Left renal pelvis (tissue), 4 donors: ENCODE results near the gene RGS4. TPM values are rescaled to one million over a fixed set of nuclear protein-coding genes. Genes with fewer than 3 reads are reported as not detected.
A peak's percentile ranks its signal among the peaks of the same experiment; 100 is the strongest.

ENCODE experiments used
- DNase-seq, 4 donors: peaks; one replicate each; pipeline ENCODE4 v3.0.0-alpha.2; 2013; ENCODE audit warnings: low read depth in 4 of 4, low spot score in 3 of 4
- polyA plus RNA-seq, 4 donors: library from polyadenylated mRNA; unstranded; fragments of 120-200 nt; gene quantifications; one replicate each; pipeline ENCODE4 v1.2.1, GENCODE V29; 2013; ENCODE audit not compliant: insufficient read length in 4 of 4

Gene RGS4
- 10 to 100 TPM in 3 of 4 donors, 1 to 10 TPM in 1; 6.0 to 19.3 (median 13.9) TPM for polyA plus RNA-seq

- peak in 1 of 4 donors; percentile 67 for DNase-seq
Observed at GRCh38 chr1:163069142-163069541, at the start of gene RGS4. RGS4 (plus strand) TSS chr1:163069361; CDS start chr1:163069485, 124 bp downstream.

- no peak for DNase-seq
Observed at GRCh38 chr1:163022129-163022528, 47.0 kb upstream of the RGS4 start.

GRCh38 chr1:163027610-163028009 is 41.6 kb upstream of the RGS4 start:
- DNase-seq = no peak

DNA sequence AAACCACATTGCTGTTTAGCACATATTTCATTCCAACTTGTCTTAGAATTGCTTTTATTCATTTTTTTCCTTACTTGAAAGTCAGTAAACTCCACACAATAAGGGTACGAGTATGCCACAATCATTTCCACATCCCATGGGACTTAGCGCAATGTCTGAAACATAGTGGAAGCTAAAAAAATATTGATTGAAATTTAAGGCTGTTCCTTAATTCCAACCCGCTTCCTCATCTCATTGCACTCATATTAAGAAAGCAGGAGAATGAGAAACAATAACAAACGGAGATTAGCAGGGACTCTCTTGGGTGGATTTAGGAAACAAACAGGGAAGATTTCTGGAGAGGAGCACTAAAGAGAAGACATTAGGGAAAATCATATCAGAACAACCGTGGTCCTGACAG is 39.3 kb upstream of the RGS4 start:
- no peak for DNase-seq

- DNase-seq = no peak
Observed at GRCh38 chr1:163035446-163036249, 33.5 kb upstream of the RGS4 start.

DNA sequence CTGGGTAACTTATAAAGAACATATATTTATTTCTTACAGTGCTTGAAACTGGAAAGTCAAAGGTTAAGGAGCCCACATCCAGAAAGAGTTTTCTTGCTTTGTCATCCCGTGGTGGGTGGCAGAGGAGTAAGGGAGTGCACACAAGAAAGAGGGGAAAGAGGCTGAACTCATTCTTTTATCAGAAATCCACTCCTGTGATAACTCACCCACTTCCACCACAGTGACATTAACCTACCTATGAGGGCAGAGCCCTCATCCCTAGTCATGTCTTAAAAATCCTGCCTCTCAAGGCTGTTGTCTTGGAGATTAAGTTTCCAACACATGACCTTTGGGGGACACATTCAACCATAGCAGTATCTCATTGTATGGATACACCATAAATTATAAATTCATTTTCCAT is 32.5 kb upstream of the RGS4 start:
- DNase-seq = no peak

DNA sequence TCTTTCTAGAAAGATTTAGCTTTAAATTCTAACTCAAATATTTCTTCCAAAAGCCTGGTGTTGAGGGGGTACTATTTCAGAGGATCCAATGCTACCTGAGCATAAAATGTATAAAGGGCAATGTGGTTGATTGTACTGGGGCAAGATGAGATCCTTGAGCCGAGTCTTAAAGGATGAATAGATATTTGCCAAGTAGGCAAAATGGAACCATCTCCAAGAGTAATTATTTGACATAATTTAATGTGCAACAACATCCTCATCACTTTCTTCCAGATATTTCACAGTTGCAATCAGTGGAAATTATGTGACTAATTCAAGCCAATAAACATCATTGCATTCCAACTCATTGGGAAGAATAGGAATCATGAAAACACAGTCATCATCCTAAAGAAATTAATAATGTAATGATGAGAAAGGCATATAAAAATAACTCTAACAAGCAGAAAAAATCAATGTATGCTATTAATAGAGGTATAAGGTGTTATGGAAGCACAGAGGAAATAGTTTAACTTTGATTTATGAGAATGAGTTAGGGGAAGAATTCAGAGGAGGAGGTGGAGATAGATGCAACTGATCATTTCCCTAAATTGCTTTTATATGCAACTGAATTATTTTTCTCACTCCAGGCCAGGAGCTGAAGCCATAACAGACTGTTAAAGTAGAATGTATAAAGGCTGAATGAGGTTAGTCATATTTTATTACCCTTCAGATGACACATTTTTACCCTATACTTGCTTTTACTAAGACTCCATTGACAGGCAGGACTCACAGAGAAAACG is 30.0 kb upstream of the RGS4 start:
- no peak for DNase-seq

DNA sequence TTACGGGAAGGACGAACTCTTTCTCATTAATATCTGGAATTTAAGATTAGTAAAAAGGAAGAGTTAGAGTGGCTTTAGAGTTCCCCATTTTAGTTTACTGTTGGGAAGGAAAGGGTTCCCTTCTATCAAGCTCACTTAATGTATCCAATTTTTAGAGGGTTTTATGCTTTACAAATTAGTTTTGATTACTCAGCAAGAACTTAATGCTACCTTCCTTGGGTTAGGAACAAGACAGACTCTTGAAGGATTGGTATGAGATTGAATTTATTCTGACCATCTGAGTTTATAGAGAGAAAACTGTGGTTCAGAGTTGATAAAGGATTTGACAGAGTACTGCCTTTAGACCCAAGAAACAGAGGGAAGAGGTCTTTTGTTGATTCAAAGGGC is 29.5 kb upstream of the RGS4 start:
- DNase-seq = no peak

DNA sequence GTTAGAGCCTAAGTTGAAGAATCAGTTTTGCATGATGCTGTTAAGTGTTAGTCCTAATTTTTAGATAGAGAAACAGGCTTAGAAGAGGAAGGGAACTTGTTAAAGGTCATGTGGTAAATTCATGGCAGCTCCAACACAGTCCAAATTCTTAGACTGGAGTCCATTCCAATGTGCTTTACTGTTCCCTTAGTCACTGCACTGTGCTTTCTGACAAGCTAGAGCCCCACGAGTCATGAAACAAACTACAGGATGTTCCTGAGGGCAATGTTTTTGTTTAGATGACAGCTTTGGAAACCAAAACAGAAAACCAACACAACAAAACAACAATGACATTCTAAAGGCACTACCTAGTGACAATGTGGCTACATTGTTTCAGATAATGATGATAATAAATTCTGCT is 23.1 kb upstream of the RGS4 start:
- no peak for DNase-seq

- DNase-seq = no peak
Observed at GRCh38 chr1:163047951-163048659, 21.1 kb upstream of the RGS4 start.

- no peak for DNase-seq
Observed at GRCh38 chr1:163048869-163049268, 20.3 kb upstream of the RGS4 start.

GRCh38 chr1:163049296-163049695 is 19.9 kb upstream of the RGS4 start:
- DNase-seq = no peak

DNA sequence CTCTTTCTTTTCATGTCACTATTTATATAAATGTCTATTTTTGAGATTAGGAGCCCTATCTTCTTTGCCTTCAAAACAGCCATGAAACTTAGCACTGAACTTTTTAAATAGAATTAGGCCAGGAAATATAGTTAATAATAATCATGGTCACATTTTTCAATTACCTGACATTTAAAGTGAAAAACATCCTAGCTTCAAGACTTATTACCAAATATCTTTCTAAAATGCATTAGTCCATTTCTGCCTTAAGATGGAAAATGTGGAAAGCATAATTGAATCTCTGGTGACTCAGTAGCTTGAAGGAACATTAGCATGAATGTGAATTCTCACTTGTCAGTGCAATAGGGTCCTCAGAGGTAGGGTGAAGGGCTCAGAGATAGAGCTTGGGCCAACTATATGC is 18.7 kb upstream of the RGS4 start:
- DNase-seq = no peak

GRCh38 chr1:163054181-163054591 is 15.0 kb upstream of the RGS4 start:
- peak in 1 of 4 donors; percentile 59 for DNase-seq

- DNase-seq = no peak
Observed at GRCh38 chr1:163055005-163055404, 14.2 kb upstream of the RGS4 start.

- no peak for DNase-seq
Observed at GRCh38 chr1:163055531-163055930, 13.6 kb upstream of the RGS4 start.

- DNase-seq = no peak
Observed at GRCh38 chr1:163056831-163057230, 12.3 kb upstream of the RGS4 start.

DNA sequence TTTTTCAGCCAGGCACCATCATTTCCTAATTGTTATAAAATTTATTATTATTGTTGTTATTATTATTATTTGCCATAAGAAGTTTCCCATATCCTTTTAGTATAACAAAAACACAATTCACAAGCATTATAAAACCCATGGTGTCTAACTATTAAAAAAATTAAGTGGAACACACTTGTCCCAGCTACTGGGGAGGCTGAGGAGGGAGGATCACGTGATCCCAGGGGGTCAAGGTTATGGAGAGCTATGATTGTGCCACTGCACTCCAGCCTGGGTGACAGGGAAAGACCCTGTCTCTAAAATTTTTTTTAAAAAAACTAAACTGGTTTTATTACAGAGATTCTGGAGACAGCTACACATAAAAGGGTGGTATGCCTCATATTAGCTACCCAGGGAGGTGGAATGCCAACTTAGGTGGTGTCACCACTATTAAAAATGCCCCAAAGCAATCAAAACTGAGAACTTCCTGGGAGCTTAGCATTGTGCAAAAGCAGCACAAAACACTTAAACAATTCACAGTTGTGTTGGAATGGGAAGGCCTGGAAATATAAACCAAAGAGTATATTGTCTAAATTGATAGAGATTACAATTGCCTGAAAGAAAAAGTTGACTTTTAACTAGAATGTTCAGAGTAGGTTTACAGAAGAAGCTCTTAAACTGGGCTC is 8.7 kb upstream of the RGS4 start:
- DNase-seq = no peak

DNA sequence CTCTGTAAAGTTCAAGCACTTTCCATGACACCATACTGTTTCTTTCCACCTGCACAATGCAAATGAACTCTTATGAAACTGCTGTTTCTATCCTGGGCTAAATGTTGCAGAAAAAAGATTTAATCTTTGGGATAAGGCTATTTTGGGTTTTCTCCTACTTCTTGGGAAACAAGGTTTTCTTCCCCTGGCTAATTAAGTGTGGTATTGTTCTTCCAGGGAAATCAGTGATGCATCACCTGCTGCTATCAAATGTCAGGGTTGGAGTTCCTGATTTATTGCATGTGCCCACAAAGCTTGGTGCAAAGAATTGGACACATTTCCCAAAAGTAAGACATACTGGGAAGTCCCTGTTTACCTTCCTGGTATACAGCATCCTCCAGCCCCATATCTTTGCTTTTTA is 6.0 kb upstream of the RGS4 start:
- no peak for DNase-seq

- DNase-seq = no peak
Observed at GRCh38 chr1:163063610-163064009, 5.6 kb upstream of the RGS4 start.

DNA sequence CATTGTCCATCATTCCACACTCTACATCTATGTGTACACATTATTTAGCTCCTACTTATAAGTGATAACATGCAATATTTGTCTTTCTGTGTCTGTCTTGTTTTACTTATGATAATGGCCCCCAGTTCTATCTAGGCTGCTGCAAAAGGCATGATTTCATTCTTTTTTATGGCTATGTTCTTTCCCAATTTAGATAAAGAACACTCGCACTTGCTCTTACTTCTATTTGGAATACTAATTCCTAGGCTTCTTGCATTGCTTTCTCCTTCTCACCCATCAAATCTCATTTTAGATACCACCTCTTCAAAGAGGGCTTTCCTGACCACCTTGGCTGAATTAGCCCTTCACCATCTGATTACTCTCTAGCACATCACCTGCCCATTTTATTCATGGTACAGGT is 3.0 kb upstream of the RGS4 start:
- no peak for DNase-seq
